GM10266 (cell line): ENCODE measurements around the gene CYTL1.

ENCODE experiments used
- DNase-seq: peaks from one replicate; pipeline ENCODE4 v3.0.0; 2012; ENCODE audit errors: extremely low spot score
- CTCF ChIP-seq: IDR thresholded peaks from 2 replicates; pipeline ENCODE4 v1.5.1; 2012; ENCODE audit warnings: mild to moderate bottlenecking, low read depth; ENCODE audit not compliant: control insufficient read depth, insufficient read depth; ENCODE audit errors: missing control alignments

CYTL1 gene

GRCh38 chr4:5026371-5026770, 7.1 kb upstream of the CYTL1 start:
- TF ChIP-seq CTCF: no peak
- no peak for DNase-seq

- no peak for TF ChIP-seq CTCF
These were observed 5.4 kb upstream of the CYTL1 start for GRCh38 chr4:5024673-5025072.

GRCh38 chr4:5021546-5021945, 2.3 kb upstream of the CYTL1 start:
- no peak for DNase-seq
- no peak for TF ChIP-seq CTCF

More at GRCh38 chr4:5024673-5025072, 5.4 kb upstream of the CYTL1 start:
- no peak for DNase-seq

GRCh38 chr4:5020341-5020740, 1.1 kb upstream of the CYTL1 start:
- no peak for TF ChIP-seq CTCF
- no peak for DNase-seq

GRCh38 chr4:5019796-5020195, 538 bp upstream of the CYTL1 start:
- DNase-seq: no peak
- no peak for TF ChIP-seq CTCF

GRCh38 chr4:5018603-5019002, 655 bp downstream of the CYTL1 start:
- no peak for TF ChIP-seq CTCF
- no peak for DNase-seq

- no peak for TF ChIP-seq CTCF
- DNase-seq: no peak
These were observed 1.2 kb downstream of the CYTL1 start for GRCh38 chr4:5018096-5018495.
